ENCODE data around the gene DNAJC12.

Gene DNAJC12

DNA sequence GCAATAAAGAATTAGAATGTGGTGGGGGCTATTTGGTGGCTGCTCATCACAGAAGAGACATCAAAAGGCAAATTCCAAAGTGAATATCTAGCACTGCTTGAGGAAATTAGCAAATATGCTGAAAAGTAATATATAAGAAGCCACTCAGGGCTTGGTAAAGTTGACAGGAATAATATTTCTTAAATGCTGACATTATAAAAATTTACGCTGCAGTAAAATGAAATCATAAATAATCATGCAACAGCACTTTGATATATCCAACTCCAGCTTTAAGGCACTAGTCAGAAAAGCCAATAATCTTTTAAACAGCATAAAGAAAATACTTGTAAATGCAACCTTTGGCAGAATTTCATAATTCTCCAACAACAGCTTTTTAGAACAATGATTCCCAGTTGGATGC is 36.9 kb downstream of the DNAJC12 start:
- DNase-seq (ENCODE audit: low read depth in 1 of 2, low spot score in 1 of 2): no peak
- no peak for TF ChIP-seq JUND (IDR thresholded peaks at IDR 0.05; ENCODE audit: low read depth)
- in situ Hi-C loops (cut with HindIII; ENCODE audit: low pct_unique_long_range_greater_than_20kb, low sequenced_read_pairs): no loop called here

DNA sequence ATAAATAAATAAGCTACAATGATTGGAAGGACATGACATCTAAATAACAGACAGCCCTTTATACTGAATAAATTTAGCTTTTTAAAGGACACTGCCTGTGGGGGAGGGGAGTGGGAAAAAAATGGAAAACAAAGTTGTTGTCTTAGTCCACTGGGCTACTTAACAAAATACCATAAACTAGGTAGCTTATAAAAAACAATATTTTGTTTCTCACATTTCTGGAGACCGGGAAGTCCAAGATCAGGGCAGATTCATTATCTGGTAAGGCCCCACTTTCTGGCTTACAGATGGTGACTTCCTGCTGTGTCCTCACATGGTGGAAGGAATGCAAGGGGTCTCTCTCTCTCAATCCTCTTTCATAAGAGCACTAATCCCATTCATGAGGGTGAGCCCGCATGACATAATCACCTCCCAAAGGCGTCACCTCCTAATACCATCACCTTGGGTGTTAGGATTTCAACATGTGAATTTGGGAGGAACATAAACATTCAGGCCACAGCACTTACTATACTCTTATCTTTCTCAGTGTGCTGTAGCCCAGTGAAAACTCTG is 43.0 kb downstream of the DNAJC12 start:
- in situ Hi-C loops (cut with HindIII; ENCODE audit: low pct_unique_long_range_greater_than_20kb, low sequenced_read_pairs): no loop called here
- no peak for TF ChIP-seq JUND (IDR thresholded peaks at IDR 0.05; ENCODE audit: low read depth)
- no peak for DNase-seq (ENCODE audit: low read depth in 1 of 2, low spot score in 1 of 2)

DNA sequence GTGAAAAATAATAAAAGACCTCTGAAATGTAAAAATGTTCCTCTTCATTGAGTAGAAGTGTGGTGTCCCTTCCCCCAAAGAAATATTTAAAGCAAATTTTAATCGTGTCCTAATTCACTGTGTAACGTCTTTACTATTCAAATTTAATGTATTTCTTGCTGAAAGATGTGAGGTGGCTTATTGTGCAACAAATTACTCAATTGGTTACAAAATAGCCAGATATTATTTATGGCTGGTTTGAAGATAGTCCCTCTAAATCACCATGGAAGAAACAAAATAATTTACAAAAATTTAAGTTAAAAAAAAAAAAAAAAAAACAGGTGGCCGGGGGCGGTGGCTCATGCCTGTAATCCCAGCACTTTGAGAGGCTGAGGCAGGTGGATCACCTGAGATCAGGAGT is 43.7 kb downstream of the DNAJC12 start:
- DNase-seq (ENCODE audit: low read depth in 1 of 2, low spot score in 1 of 2): no peak
- in situ Hi-C loops (cut with HindIII; ENCODE audit: low pct_unique_long_range_greater_than_20kb, low sequenced_read_pairs): no loop called here
- TF ChIP-seq JUND (IDR thresholded peaks at IDR 0.05; ENCODE audit: low read depth): no peak

DNA sequence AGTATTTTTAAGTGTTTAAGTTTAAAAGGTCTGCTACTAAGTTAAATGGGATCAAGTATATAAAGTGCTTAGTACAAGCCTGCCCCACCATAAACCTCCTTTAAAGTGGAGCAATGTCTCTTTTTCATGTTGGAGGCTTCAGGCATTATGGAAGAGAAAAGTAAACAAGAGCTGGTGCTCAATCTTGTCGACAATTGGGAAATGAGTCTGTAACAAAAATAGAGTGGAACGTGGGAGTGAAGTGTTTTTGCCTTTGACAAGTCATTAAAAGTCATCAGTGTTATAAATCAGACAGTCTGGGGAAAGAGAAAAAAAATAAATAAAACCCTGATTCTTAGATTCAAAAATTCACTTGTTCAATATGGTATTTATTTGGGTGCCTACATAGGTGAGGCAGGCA is 44.7 kb downstream of the DNAJC12 start:
- TF ChIP-seq JUND (IDR thresholded peaks at IDR 0.05; ENCODE audit: low read depth): no peak
- in situ Hi-C loops (cut with HindIII; ENCODE audit: low pct_unique_long_range_greater_than_20kb, low sequenced_read_pairs): no loop called here
- DNase-seq (ENCODE audit: low read depth in 1 of 2, low spot score in 1 of 2): no peak

DNA sequence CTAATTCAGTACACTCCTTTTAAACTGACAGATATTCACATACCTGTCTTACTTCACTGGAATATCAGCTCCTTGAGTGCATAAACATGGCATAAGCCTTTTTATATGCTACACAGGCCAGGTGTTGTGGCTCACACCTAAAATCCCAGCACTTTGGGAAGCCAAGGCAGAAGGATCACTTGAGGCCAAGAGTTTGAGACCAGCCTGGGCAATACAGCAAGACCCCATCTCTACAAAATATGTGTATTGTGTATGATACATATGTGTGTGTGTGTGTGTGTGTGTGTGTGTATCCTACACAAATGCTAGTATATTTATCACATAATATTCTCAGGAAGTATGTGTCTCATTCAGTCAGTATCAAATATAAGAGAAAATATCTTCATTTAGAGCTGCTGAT is 45.3 kb downstream of the DNAJC12 start:
- no peak for TF ChIP-seq JUND (IDR thresholded peaks at IDR 0.05; ENCODE audit: low read depth)
- in situ Hi-C loops (cut with HindIII; ENCODE audit: low pct_unique_long_range_greater_than_20kb, low sequenced_read_pairs): no loop called here
- DNase-seq (ENCODE audit: low read depth in 1 of 2, low spot score in 1 of 2): no peak

DNA sequence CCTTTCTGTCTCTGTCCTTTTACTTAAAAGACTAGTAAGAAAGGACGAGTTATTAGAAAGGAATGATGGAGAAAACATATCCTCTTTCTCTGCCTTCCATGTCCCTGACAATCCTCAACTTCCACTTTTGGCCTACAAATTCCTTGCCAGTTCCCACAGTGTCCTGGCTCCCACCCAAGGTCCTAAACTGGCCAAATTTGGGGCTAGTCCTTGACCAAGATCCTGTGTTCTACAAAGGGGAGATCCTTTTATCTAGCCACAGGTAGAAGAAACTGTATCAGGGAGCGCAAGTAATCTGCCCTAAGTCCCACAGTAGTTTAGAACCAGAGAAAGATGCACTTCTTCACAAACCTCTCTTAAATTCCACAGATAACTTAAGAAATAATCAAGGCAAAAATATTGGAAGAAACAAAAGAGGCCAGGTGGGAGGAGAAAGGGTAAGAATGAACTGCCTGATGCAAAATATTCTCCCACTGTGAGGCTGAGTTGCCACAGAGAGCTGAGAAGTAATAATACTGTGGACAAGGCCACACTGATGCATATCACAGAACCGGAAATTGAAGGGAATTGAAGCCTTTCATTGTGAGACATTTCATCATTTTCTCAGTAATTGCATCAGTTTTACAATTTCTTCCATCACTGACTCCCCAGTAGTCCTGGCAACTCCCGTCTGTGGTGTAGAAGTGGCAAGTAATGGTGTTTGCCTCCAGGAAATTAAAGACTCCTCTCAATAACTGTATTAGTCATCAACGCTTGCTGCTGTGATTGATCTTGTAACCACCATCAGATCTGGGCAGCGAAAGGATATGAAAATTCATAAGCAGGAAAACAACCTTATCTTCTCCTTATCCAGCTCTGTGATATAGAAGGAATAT is 47.2 kb downstream of the DNAJC12 start:
- DNase-seq (ENCODE audit: low read depth in 1 of 2, low spot score in 1 of 2): peak in 1 of 2 experiments; percentile 23
- no peak for TF ChIP-seq JUND (IDR thresholded peaks at IDR 0.05; ENCODE audit: low read depth)
- in situ Hi-C loops (cut with HindIII; ENCODE audit: low pct_unique_long_range_greater_than_20kb, low sequenced_read_pairs): no loop called here

DNA sequence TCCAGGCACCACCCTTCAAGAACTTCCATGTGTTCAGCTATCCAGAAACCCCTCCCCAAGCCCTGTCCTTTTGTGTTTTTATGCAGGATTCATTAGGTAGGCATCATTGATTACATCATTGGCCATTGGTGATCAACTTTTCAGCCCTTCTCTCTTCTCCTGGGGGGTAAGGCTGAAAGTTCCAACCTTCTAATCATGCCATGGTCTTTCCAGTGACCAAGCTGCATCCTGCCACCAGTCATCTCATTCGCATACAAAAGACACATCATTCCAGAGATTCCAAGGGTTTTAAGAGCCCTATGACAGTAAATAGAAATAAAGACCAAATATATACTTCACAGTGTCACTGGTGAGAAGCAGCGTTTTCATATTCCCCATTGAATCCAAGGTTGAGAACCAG is 48.2 kb downstream of the DNAJC12 start:
- in situ Hi-C loops (cut with HindIII; ENCODE audit: low pct_unique_long_range_greater_than_20kb, low sequenced_read_pairs): no loop called here
- no peak for TF ChIP-seq JUND (IDR thresholded peaks at IDR 0.05; ENCODE audit: low read depth)
- no peak for DNase-seq (ENCODE audit: low read depth in 1 of 2, low spot score in 1 of 2)

DNA sequence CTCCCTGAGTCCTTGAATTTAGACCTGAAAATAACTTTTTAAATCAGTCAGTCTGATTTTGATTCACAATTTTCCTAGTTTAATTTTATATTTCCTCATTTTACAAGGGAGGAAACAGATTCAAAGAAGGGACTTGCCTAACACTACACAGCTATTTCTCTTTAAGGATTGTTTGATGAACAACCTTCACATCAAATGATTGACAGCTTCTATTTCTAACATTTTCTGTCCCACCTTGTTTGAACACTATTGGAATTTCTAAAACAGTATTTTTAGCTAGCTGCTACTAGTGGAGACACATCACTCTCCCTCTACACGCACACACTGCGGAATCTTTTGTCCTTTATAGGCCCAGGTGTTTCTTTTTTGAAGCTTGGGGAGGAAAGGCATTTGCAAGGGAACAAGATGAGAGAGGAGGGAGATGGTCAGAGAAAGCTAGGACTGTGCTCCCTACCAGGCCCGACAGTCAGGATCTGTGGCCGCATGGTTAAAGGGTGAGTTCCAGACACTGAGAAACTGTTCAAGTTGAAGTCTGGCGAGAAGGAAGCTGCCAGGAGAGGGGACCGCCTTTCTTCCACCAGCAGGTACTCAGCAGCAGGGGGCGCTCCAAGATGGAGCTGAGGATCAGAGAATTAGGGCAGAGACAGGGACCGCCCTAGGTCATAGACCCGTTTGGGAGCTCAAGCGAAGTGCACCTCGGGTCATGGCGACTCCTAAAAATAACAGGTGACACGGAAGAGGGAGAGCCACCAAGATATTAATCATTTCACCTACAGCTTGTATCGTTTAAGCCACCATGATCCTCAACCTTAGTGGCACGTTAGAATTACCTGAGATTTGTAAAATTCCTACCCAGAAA is 49.7 kb downstream of the DNAJC12 start:
- in situ Hi-C loops (cut with HindIII; ENCODE audit: low pct_unique_long_range_greater_than_20kb, low sequenced_read_pairs): no loop called here
- peak in 1 of 2 experiments; percentile 69 for DNase-seq (ENCODE audit: low read depth in 1 of 2, low spot score in 1 of 2)
- TF ChIP-seq JUND (IDR thresholded peaks at IDR 0.05; ENCODE audit: low read depth): no peak

DNA sequence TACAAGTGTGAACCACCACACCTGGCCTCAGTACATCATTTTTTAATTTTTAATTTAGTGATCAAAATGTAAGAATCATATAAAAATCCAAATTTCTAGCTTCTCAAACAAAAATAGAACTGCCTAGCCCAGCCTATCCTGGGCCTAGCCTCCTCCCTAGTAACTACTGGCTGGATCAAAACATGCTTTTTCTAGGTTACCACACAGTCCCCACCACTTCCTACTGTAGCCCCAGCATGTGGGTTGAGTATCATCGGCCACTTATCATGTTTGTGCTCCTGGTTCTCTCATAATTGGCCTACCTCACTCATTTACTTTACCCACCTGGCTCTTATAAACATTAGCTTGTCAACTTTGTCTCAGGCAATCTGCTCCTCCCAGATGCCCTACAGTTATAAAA is 52.9 kb downstream of the DNAJC12 start:
- no peak for DNase-seq (ENCODE audit: low read depth in 1 of 2, low spot score in 1 of 2)
- in situ Hi-C loops (cut with HindIII; ENCODE audit: low pct_unique_long_range_greater_than_20kb, low sequenced_read_pairs): no loop called here
- no peak for TF ChIP-seq JUND (IDR thresholded peaks at IDR 0.05; ENCODE audit: low read depth)

DNA sequence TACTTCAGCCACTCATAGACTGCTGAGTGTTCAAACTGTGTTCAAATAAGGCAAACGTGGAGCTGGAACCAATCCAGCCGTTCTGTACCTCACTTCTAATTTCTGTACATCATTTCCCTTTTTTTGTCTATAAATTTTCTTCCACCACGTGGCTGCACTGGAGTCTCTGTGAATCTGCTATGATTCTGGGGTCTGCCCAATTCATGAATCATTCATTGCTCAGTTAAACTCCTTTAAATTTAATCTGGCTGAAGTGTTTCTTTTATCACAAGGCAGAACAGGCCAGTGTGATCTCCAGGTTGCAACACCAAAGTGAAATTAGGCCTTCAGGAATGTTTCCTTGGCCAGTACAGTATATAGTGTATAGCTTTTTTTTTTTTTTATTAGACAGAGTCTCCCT is 53.5 kb downstream of the DNAJC12 start:
- TF ChIP-seq JUND (IDR thresholded peaks at IDR 0.05; ENCODE audit: low read depth): no peak
- in situ Hi-C loops (cut with HindIII; ENCODE audit: low pct_unique_long_range_greater_than_20kb, low sequenced_read_pairs): no loop called here
- no peak for DNase-seq (ENCODE audit: low read depth in 1 of 2, low spot score in 1 of 2)

DNA sequence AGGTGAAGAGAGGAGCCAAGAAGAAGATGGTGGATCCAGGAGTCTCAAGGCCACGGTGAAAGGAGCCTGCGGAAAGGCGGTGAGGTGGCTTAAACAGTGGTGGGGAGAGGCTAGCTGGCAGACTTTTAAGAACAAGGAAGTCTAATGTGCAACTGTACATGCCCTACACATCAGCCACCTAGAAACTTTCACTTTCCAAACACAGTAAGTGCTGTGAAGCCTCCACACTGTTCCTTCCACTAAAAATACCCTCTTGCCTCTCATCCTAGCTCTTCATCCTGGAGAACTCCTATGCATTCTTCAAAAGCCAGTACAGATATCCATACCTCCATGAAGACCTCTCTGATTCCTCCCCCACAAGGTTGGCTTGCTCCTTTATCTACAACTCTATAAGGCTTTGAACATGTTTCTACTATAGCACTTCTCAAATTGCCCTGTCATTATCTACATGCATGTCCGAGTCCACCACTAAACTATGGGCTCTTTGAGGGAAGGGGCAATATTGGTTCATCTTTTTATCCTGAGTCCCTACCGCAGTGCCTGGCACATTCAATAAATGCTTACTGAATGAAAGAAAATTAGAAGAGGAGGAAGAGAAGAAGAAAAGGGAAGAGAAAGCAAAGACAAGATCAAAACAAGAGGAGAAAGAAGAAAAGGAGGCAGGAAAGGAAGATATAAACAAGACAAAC is 54.2 kb downstream of the DNAJC12 start:
- in situ Hi-C loops (cut with HindIII; ENCODE audit: low pct_unique_long_range_greater_than_20kb, low sequenced_read_pairs): no loop called here
- no peak for TF ChIP-seq JUND (IDR thresholded peaks at IDR 0.05; ENCODE audit: low read depth)
- DNase-seq (ENCODE audit: low read depth in 1 of 2, low spot score in 1 of 2): no peak

DNA sequence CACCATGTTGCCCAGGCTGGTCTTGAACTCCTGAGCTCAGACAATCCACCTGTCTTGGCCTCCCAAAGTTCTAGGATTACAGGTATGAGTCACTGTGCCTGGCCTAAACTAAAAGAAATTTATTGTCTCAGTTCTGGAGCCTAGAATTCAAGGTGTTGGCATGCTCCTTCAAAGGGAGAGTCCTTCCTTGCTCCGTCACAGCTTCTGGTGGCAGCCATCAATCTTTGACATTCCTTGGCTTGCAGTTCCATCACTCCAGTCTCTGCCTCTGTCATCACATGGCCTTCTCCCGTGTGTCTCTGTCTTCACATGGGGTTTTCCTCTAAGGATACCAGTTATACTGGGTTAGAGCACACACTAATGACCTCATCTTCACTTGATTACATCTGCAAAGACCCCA is 55.5 kb downstream of the DNAJC12 start:
- no peak for DNase-seq (ENCODE audit: low read depth in 1 of 2, low spot score in 1 of 2)
- TF ChIP-seq JUND (IDR thresholded peaks at IDR 0.05; ENCODE audit: low read depth): no peak
- in situ Hi-C loops (cut with HindIII; ENCODE audit: low pct_unique_long_range_greater_than_20kb, low sequenced_read_pairs): no loop called here
